Panc1 (cell line): Measurements from ENCODE around the gene LAMC2. TPM values are rescaled to one million over a fixed set of nuclear protein-coding genes. Genes with fewer than 3 reads are reported as not detected.

Experiments used
- ATAC-seq: fragments of 200-7000 bp; cut with Tn5 transposase; 2 replicates; pipeline ENCODE4 v1.9.1; 2020; ENCODE audit warnings: mild to moderate bottlenecking, moderate library complexity
- BruUV-seq: library from RNA; stranded (reverse); fragments of 400-500 nt; replicated peaks from 2 replicates; lab custom pipeline; 2021; lab: Mats Ljungman, UMichigan
- CTCF ChIA-PET: fragments of 300-600 bp; sonication (Branson Sonifier 250); formaldehyde crosslinking; loops from one replicate; lab custom pipeline; 2022; ENCODE audit warnings: antibody characterized with exemption; lab: Charles Lee
- POLR2A ChIA-PET: fragments of 300-600 bp; sonication (Branson Sonifier 250); formaldehyde crosslinking; loops from one replicate; lab custom pipeline; 2022; ENCODE audit warnings: antibody characterized with exemption; lab: Charles Lee
- DNase-seq: peaks from one replicate; pipeline ENCODE4 v3.0.0-alpha.2; 2010; ENCODE audit warnings: low read depth, low spot score
- H3K27ac ChIP-seq: 2 replicates; pipeline ENCODE4 v1.5.1; 2011; ENCODE audit warnings: mild to moderate bottlenecking, low read length, inconsistent platforms
- H3K27me3 ChIP-seq: fragments of 200-500 bp; sonication (Bioruptor generic); 2 replicates; pipeline ENCODE4 v1.6.0; 2014; ENCODE audit warnings: low read length, inconsistent platforms; ENCODE audit not compliant: control insufficient read depth, insufficient read depth
- H3K36me3 ChIP-seq: fragments of 200-500 bp; sonication (Bioruptor generic); 2 replicates; pipeline ENCODE4 v1.5.1; 2014; ENCODE audit warnings: inconsistent platforms, mild to moderate bottlenecking, low read length, moderate library complexity; ENCODE audit not compliant: control insufficient read depth, insufficient read depth
- H3K4me1 ChIP-seq: 2 replicates; pipeline ENCODE4 v1.5.1; 2011; ENCODE audit warnings: inconsistent platforms, mild to moderate bottlenecking, low read length, moderate library complexity; ENCODE audit not compliant: control insufficient read depth, insufficient read depth
- H3K4me3 ChIP-seq, 2 experiments: 2 replicates each; pipeline ENCODE4 v1.5.1; 2011 to 2012; ENCODE audit warnings: low read depth in 2 of 2, low read length in 2 of 2, mild to moderate bottlenecking in 2 of 2, inconsistent platforms in 1 of 2, moderate library complexity in 1 of 2
- H3K9me3 ChIP-seq: fragments of 200-500 bp; sonication (Bioruptor generic); 2 replicates; pipeline ENCODE4 v1.5.1; 2014; ENCODE audit warnings: low read depth, mild to moderate bottlenecking, inconsistent platforms, low read length, moderate library complexity; ENCODE audit not compliant: control insufficient read depth, insufficient read depth
- POLR2AphosphoS5 ChIP-seq: IDR thresholded peaks from 2 replicates; pipeline ENCODE4 v1.6.1; 2012; ENCODE audit warnings: mild to moderate bottlenecking, low read depth, low read length, moderate library complexity
- REST ChIP-seq, 2 experiments: IDR thresholded peaks; 2 replicates each; pipeline ENCODE4 v1.6.1; 2011 to 2012; ENCODE audit warnings: low read depth in 2 of 2, control low read depth in 1 of 2, low read length in 1 of 2, mild to moderate bottlenecking in 1 of 2, moderate library complexity in 1 of 2; ENCODE audit not compliant: insufficient read depth in 1 of 2
- SIN3A ChIP-seq: IDR thresholded peaks from 2 replicates; pipeline ENCODE4 v1.6.1; 2012; ENCODE audit warnings: low read depth, mild to moderate bottlenecking, low read length, moderate library complexity, borderline replicate concordance; ENCODE audit not compliant: insufficient read depth
- TCF7L2 ChIP-seq: IDR thresholded peaks from 2 replicates; pipeline ENCODE4 v1.6.1; 2011; ENCODE audit warnings: mild to moderate bottlenecking, low read depth, low read length, inconsistent platforms
- in situ Hi-C: cut with HindIII; loops from 2 replicates; pipeline ENCODE4 v1.10.0; 2016; ENCODE audit warnings: low sequenced_read_pairs, low pct_unique_long_range_greater_than_20kb
- intact Hi-C: fragments of 100-400 bp; cut with micrococcal nuclease; formaldehyde crosslinking; loops from one replicate; pipeline ENCODE4 v1.10.0; 2022; ENCODE audit not compliant: unreplicated experiment
- total RNA-seq: library from RNA; stranded (reverse); gene quantifications from one replicate; pipeline ENCODE4 v1.2.1, GENCODE V29; 2021; ENCODE audit not compliant: unreplicated experiment
- TF ChIP-seq, protein P1 (sequence below): fragments of 450-650 bp; IDR thresholded peaks from 2 replicates; pipeline ENCODE4 v1.5.1; 2017; ENCODE audit warnings: mild to moderate bottlenecking

LAMC2 gene
- total RNA-seq, 1 experiment from 2014 or later = 8.3 TPM

GRCh38 chr1:183237046-183237445 lies 51.0 kb downstream of the LAMC2 start:
- DNase-seq = no peak
- TF ChIP-seq REST (IDR thresholded peaks at IDR 0.05; ENCODE audit: insufficient read depth in 1 of 2, low read depth in 2 of 2, low read length in 1 of 2) (no peak), TCF7L2 (no peak)
- intact Hi-C loops = no loop called here
- POLR2A ChIA-PET = no interaction called here
- H3K27me3 ChIP-seq = no peaks in the 10 kb centered on the region
- H3K9me3 ChIP-seq = no peaks in the 10 kb centered on the region
- H3K27ac ChIP-seq = no peak overlapping the region; the same call in 1 of the 2 replicates
- ATAC-seq = no peak
- no peak overlapping the region for H3K4me3 ChIP-seq
- in situ Hi-C loops = no loop called here
- CTCF ChIA-PET = no interaction called here
- BruUV-seq = no TSS peak
- H3K4me1 ChIP-seq = peaks cover 15% of the 10 kb centered on the region
- no peaks in the 10 kb centered on the region for H3K36me3 ChIP-seq

GRCh38 chr1:183238071-183238470 lies 52.0 kb downstream of the LAMC2 start:
- Histone ChIP-seq H3K4me3 (no peak overlapping the region), H3K9me3 (no peaks in the 10 kb centered on the region), H3K27ac (no peak overlapping the region), H3K27me3 (no peaks in the 10 kb centered on the region), H3K4me1 (peaks cover 15% of the 10 kb centered on the region), H3K36me3 (no peaks in the 10 kb centered on the region)
- ChIA-PET CTCF (no interaction called here), POLR2A (no interaction called here)
- in situ Hi-C loops = no loop called here
- DNase-seq (no peak), ATAC-seq (no peak)
- intact Hi-C loops = no loop called here
- BruUV-seq = no TSS peak
- TF ChIP-seq SIN3A (no peak), REST (IDR thresholded peaks at IDR 0.05; ENCODE audit: insufficient read depth in 1 of 2, low read depth in 2 of 2, low read length in 1 of 2) (no peak), TCF7L2 (no peak), POLR2AphosphoS5 (no peak)
- TF ChIP-seq, protein P1, sequence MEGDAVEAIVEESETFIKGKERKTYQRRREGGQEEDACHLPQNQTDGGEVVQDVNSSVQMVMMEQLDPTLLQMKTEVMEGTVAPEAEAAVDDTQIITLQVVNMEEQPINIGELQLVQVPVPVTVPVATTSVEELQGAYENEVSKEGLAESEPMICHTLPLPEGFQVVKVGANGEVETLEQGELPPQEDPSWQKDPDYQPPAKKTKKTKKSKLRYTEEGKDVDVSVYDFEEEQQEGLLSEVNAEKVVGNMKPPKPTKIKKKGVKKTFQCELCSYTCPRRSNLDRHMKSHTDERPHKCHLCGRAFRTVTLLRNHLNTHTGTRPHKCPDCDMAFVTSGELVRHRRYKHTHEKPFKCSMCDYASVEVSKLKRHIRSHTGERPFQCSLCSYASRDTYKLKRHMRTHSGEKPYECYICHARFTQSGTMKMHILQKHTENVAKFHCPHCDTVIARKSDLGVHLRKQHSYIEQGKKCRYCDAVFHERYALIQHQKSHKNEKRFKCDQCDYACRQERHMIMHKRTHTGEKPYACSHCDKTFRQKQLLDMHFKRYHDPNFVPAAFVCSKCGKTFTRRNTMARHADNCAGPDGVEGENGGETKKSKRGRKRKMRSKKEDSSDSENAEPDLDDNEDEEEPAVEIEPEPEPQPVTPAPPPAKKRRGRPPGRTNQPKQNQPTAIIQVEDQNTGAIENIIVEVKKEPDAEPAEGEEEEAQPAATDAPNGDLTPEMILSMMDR = no peak
